ELR (cell line): ENCODE results near the gene RNF220.

Experiments used
- DNase-seq: peaks from one replicate; pipeline ENCODE4 v3.0.0-alpha.2; 2015; ENCODE audit warnings: low read depth

RNF220 gene

DNA sequence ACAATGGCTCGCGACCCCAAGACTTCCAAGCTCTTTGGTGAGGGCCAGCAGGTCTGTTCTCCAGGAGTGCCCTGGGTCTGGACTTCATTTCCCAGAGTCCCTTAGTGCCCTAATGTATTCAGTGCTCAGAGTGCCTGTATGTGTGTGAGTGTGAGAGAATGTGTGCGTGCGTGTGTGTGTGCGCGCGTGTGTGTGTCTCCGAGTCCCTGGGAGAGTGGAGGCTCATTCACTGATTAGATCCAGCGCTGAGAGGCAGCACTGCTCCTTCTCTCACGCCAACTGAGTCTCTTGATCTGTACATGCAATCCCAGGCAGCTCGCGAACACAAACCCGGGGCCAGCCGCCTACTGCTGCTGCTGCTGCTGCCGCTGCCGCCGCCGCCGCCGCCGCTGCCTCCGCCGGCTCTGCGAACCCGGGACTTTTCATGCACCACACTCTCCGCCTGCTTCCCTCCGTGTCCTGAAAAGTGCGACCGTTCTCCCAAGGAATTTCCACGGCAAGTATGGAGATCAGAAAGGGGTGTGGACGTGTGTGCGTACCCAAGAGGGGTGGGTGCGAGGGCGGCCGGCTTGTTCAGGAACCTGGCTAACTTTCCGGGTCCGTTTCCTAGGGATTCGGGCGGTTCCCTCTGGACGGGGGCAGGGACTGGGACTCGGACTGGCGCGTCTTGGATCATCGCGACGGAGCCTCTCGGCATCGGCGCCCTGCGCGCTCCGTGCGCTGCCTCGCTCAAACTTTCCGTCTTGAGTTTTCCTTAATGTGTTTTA is at the start of gene RNF220:
RNF220 (plus strand) TSS at position 225 of the 767 bp plus-strand sequence.
- DNase-seq, result peak; percentile 48

DNA sequence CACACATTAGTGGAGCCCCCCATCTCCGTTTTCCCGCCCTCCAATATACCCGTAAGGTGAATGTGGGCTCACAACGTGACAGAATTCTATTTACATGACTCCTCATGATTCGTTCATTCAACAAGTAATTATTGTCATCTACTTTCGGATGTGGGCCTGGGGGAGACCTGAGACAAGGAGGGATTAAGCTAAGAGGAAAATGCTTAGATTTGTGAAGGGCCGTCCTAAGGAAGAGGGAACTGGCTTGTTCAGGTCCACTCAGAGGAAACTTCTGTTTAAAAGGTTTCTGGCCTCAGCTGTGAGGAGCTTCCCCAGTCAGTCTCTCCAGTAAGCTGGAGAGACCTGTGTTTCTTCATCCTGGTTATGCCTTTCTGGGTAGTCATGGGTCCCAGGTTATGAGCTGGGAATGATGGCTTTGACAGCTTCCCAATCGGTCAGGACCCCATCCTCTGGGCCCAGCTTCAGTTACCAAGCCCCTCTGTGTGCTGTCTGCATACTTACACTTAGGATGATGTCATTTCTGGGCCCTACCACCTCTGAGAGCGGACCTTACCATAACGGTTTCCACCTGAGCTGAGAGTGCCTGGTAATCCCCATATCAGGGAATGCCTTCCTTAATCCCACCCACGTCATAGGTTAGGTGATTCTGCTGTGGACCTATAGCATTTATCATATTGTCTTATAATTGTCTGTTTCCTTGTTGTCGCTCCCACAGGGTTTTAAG is 49.3 kb upstream of the RNF220 start:
- no peak for DNase-seq

GRCh38 chr1:44357710-44358109 is 47.3 kb upstream of the RNF220 start:
- DNase-seq, result no peak

DNA sequence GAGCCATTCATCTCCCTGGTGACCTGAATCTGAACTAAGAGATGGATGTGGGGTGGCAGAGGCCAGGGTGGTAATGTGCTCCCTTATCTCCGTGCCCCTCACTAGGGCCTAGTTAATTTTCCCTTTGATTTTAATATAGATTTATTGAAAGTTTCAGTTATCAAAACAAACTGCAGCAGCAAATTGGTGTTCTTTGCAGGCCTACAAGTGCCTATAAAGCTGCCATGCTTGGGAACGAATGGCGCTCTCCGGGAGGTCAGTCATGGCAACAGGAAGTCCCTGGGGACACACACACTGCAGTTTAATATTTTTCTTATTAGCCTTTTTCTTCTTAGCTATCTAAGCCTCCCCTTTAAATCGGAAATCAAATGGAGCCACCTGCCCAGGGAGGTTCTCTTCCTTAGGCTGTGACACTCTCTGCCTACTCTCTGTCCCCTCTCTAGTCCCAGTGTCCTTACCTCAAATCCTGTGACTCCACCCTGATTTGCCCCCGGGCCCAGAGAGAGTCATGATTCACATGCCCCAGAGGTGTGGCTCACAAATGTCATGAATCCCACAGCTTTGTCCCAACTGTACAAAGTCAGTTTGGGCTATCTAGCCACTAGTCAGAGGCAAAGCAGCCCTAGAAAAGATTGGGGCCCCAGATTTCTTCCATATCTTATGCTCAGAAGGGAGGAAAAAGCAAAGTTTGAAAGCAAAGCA is 45.7 kb upstream of the RNF220 start:
- peak; percentile 29 for DNase-seq

DNA sequence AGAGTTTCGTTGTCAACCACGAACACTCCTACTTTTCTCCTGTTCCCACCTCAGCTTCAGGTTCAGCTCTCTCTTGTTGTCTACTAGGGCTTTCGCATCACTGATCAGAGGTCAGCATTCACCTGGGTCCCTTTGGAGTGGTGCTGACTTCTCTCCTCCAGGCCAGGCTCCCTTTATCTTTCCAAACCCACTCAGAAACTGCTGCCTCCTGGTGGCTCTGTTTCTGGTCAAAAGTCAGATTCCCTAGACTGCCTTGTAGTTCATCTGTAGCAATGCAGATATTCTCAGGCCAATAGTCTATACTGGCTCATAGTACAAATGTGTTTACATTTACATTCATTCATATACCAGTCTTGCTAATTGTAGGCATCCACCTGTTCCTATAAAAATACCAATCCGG is 43.6 kb upstream of the RNF220 start:
- peak; percentile 34 for DNase-seq

GRCh38 chr1:44366371-44366975 is 38.6 kb upstream of the RNF220 start:
- no peak for DNase-seq

DNA sequence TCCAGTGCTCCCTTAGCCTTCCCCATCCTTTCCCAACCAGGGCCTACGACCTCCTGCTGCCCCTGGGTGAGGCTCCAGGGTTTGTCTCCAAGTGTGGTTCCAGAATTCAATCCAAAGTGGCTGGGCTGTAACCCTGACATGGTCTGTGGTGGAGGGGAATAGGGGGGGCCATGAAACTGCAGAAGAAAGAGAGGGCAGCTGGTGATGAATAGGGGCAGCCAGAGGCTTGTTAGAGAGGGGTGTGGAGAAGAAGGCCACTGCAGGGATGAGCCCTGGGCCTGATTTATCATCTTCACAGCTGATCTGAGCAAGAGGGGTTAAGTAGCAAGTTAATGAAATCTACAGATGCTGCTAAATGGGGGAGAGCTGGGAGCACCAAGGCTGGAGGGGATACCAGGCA is 37.1 kb upstream of the RNF220 start:
- DNase-seq, result no peak

GRCh38 chr1:44368471-44369151 is 36.4 kb upstream of the RNF220 start:
- DNase-seq, result no peak

DNA sequence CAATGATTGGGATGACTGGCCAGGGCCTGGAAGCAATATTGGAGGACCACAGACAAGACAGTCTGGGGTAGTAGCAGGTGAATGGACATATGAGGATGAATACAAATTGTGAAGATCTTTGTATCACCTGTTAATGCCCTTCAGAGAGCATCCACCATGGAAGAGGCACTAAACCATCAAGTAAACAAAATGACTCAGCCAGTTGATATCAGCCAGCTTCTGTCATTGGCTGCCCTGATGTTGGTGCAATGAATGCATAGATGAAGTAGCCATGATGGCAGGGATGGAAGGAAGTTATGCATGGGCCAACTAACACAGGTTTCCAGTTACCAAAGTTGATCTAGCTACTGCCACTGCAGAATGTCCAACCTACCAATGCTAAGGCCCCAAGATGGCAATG is 33.8 kb upstream of the RNF220 start:
- no peak for DNase-seq

GRCh38 chr1:44375547-44375946 is 29.5 kb upstream of the RNF220 start:
- DNase-seq, result no peak

GRCh38 chr1:44377925-44378784 is 26.9 kb upstream of the RNF220 start:
- DNase-seq, result peak; percentile 72

DNA sequence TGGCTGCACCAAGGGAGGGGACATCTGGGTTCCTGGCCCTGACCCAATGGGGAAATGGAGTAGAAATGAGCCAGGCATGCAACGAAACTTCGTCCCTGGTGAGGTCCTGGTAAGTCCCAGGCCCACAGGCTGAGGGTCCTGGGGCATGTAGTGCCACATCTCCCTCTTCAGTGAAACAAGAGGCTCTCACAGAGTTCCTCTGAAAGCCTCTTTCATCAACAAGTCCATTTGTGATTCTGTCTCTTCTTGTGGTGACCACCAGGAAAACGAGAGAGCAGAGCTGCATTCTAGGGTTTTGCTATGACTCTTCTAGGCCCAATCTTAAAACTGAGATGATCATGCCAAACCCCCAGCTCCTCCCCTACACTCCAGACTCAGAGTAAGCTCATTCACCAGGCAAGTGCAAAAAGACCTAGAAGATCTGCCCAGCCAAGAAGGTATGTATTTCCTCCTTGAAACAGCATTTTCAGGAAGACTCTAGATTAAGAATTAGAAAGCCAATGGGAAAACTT is 24.3 kb upstream of the RNF220 start:
- DNase-seq, result no peak

DNA sequence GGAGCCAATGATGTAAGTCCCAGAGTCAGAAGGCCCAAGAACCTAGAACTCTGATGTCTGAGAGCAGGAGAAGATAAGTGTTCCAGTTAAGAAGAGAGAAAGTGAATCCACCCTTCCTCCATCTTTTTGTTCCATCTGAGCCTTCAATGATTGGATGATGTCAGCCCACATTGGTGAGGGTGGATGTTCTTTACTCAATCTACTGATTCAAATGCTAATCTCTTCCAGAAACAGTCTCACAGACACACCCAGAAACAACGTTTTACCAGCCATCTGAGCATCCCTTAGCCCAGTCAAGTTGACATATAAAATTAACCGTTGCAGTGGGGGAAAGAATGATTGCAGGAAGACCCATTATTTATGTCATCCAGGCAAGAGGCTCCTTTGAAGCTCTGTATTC is 16.5 kb upstream of the RNF220 start:
- no peak for DNase-seq

DNA sequence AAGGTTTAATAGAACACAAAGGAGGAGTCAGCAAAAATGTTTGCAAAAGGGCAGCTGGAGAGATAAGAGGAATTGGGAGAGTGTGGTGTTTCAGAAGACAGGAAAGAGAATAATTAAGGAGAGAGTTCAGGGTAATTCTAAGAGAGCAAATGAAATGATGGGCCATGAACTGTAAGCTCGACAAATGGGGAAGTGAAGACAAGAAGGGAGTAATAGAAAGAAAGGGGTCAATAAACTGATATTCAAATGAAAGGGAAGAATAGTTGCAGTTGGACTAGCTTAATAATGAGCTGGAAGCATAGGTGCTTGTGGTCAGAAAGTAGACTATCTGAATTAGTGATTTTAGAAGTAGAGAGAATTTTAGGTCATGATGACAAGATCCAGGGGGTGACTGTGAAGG is 15.6 kb upstream of the RNF220 start:
- no peak for DNase-seq

GRCh38 chr1:44390277-44390676 is 14.8 kb upstream of the RNF220 start:
- DNase-seq, result peak; percentile 83

- DNase-seq, result no peak
These were observed 3.5 kb upstream of the RNF220 start for GRCh38 chr1:44401256-44402228.

GRCh38 chr1:44405798-44406736 is 1.0 kb downstream of the RNF220 start:
- peak; percentile 15 for DNase-seq

- peak; percentile 10 for DNase-seq
These were observed 1.8 kb downstream of the RNF220 start for GRCh38 chr1:44406737-44407429.
